Body of pancreas (tissue), 4 donors: ENCODE data around the gene AZGP1. TPM values are rescaled to one million over a fixed set of nuclear protein-coding genes. Genes with fewer than 3 reads are reported as not detected.
A peak's percentile ranks its signal among the peaks of the same experiment; 100 is the strongest.
"Not testable (repeated sequence)": the region's sequence is repeated elsewhere in the genome, so short reads cannot be mapped to it uniquely, and the experiment has no call there.

Experiments used
- ATAC-seq: fragments of 150-250 bp; one replicate; pipeline ENCODE4 v1.9.1; 2016
- DNase-seq, 4 donors: peaks; one replicate each; pipeline ENCODE4 v3.0.0-alpha.2; 2019
- H3K27ac ChIP-seq, 4 donors: fragments of 200-600 bp; sonication (generic); 1 replicate in 3 of 4; 2 replicates in 1 of 4; pipeline versions ENCODE4 v1.5.1 to v1.6.1; 2016 to 2019; ENCODE audit warnings: mild to moderate bottlenecking in 1 of 4, mixed read lengths in 1 of 4, moderate library complexity in 1 of 4
- H3K27me3 ChIP-seq, 2 donors: fragments of 200-600 bp; sonication (generic); one replicate each; pipeline ENCODE4 v1.6.0; 2016; ENCODE audit warnings: mild to moderate bottlenecking in 1 of 2
- H3K36me3 ChIP-seq, 2 donors: fragments of 200-600 bp; sonication (generic); replicated peaks in 1 of 2; 2 replicates each; pipeline ENCODE4 v1.5.1; 2016; ENCODE audit warnings: low read depth in 2 of 2; ENCODE audit not compliant: insufficient read depth in 1 of 2
- H3K4me1 ChIP-seq: fragments of 200-600 bp; sonication (generic); one replicate; pipeline ENCODE4 v1.6.0; 2016
- H3K4me3 ChIP-seq, 2 donors: fragments of 200-600 bp; sonication (generic); 1 replicate in 1 of 2; 2 replicates in 1 of 2; pipeline ENCODE4 v1.5.1; 2016 to 2019
- H3K9me3 ChIP-seq, 3 donors: fragments of 200-600 bp; sonication (generic); 1 replicate in 2 of 3; 2 replicates in 1 of 3; pipeline ENCODE4 v1.5.1; 2016
- POLR2A ChIP-seq, 3 donors: fragments of 450-650 bp; IDR thresholded peaks; one replicate each; pipeline ENCODE4 v1.6.1; 2016; ENCODE audit warnings: antibody characterized with exemption in 3 of 3, mild to moderate bottlenecking in 2 of 3
- WGBS, 2 donors: methylation state at CpG; one replicate each; pipeline ENCODE4 v1.1.5; 2017; 5-methylcytosine and 5-hydroxymethylcytosine counted together
- intact Hi-C: fragments of 100-400 bp; cut with DNase I; formaldehyde crosslinking; loops from one replicate; pipeline ENCODE4 v1.15.1; 2023
- total RNA-seq, 2 donors: library from RNA; depleted of rRNA; stranded (reverse); fragments of >200 nt; gene quantifications; one replicate each; pipeline ENCODE4 v1.1.0, GENCODE V29; 2016
- TF ChIP-seq, protein P1 (sequence below), 7 experiments: fragments of 450-650 bp in 4 of 7; fragments of 200-600 bp in 3 of 7; sonication (generic) in 3 of 7; IDR thresholded peaks; one replicate each; pipeline ENCODE4 v1.5.1; 2016 to 2019; ENCODE audit warnings: antibody characterized with exemption in 7 of 7

AZGP1 gene
- total RNA-seq, 2 donors from 2014 or later: 133 to 271 TPM

DNA sequence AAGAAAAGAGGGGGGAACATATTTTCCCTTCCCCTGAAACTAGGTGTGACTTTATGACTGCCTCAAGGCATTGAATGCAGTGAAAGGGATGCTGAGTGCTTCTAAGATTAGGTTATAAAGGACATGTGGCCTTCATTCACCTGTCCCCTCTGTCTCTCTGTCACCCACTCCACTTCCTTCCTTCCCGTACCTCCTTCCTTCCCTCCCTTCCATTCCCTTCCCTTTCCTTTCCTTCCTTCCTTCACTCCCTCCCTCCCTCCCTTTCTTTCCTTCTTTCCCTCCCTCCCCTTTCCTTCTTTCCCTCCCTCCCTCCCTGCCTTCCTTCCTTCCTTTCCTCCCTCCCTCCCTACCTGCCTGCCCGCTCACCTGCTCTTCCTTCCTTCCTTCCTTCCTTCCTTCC, 35.1 kb upstream of the AZGP1 start:
- ATAC-seq (no peak), DNase-seq (no peak)
- Histone ChIP-seq H3K4me3 (no peak overlapping the region), H3K36me3 (no peaks in the 10 kb centered on the region), H3K27me3 (no peaks in the 10 kb centered on the region), H3K9me3 (no peaks in the 10 kb centered on the region), H3K27ac (peak overlapping the region in 1 of 4 donors; percentile 72), H3K4me1 (peaks cover 51% of the 10 kb centered on the region)
- WGBS, 2 donors: 73 to 82% methylated on average over 1 to 2 of the region's 2 CpGs
- intact Hi-C loops: no loop called here
- no peak for TF ChIP-seq POLR2A (IDR thresholded peaks at IDR 0.05)
- TF ChIP-seq, protein P1, sequence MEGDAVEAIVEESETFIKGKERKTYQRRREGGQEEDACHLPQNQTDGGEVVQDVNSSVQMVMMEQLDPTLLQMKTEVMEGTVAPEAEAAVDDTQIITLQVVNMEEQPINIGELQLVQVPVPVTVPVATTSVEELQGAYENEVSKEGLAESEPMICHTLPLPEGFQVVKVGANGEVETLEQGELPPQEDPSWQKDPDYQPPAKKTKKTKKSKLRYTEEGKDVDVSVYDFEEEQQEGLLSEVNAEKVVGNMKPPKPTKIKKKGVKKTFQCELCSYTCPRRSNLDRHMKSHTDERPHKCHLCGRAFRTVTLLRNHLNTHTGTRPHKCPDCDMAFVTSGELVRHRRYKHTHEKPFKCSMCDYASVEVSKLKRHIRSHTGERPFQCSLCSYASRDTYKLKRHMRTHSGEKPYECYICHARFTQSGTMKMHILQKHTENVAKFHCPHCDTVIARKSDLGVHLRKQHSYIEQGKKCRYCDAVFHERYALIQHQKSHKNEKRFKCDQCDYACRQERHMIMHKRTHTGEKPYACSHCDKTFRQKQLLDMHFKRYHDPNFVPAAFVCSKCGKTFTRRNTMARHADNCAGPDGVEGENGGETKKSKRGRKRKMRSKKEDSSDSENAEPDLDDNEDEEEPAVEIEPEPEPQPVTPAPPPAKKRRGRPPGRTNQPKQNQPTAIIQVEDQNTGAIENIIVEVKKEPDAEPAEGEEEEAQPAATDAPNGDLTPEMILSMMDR (IDR thresholded peaks at IDR 0.05): no peak

DNA sequence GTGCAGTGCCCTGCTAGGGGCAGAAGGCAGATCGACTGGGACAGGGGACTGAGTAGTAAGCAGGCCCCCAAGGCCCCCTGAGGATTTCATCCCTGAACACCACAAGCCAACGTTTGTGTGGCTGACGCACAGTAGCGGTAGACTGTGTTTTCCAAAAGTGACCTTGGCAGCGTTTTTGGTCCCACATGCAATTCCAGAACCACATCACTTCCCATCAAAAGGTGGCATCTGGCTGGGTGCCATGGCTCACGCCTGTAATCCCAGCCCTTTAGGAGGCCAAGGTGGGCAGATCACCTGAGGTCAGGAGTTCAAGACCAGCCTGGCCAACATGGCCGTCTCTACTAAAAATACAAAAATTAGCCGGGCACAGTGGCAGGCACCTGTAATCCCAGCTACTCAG, 34.1 kb upstream of the AZGP1 start:
- H3K27me3 ChIP-seq, H3K27ac ChIP-seq, H3K9me3 ChIP-seq, H3K4me3 ChIP-seq, H3K36me3 ChIP-seq, ATAC-seq, intact Hi-C loops, DNase-seq: not testable (repeated sequence)
- peaks cover 51% of the 10 kb centered on the region for H3K4me1 ChIP-seq
- WGBS, 2 donors: 42 to 100% methylated on average over 1 to 8 of the region's 8 CpGs

DNA sequence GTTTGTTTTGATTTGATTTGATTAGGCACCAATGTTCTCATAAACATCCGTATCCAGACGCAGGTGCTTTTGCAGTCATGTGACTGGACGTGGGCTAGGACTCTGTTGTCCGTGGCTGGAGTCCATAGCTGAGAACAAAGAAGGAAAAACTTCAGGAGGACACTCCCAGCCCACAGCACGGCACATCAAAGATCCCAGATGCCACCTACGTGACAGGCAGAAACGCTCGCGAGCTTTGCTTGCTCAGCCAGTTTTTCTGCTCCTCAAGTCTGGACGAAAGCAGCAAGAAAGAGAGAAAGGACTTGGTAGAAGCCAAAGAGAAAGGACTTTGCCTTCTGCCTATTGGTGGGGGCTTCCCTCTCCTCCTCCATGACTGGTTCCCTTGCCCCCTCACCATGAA, 32.7 kb upstream of the AZGP1 start:
- Histone ChIP-seq H3K27ac (peak overlapping the region in 3 of 4 donors; percentile 38 to 65 (median 44)), H3K9me3 (no peaks in the 10 kb centered on the region), H3K36me3 (no peaks in the 10 kb centered on the region), H3K4me1 (peaks cover 62% of the 10 kb centered on the region), H3K4me3 (no peak overlapping the region), H3K27me3 (no peaks in the 10 kb centered on the region)
- no peak for ATAC-seq
- intact Hi-C loops: no loop called here
- DNase-seq: peak in 3 of 4 donors; percentile 37 to 48 (median 46)
- TF ChIP-seq POLR2A (IDR thresholded peaks at IDR 0.05): no peak
- TF ChIP-seq, protein P1 (IDR thresholded peaks at IDR 0.05): no peak
- WGBS, 2 donors: 8 to 15% methylated on average over 6 to 10 of the region's 10 CpGs

DNA sequence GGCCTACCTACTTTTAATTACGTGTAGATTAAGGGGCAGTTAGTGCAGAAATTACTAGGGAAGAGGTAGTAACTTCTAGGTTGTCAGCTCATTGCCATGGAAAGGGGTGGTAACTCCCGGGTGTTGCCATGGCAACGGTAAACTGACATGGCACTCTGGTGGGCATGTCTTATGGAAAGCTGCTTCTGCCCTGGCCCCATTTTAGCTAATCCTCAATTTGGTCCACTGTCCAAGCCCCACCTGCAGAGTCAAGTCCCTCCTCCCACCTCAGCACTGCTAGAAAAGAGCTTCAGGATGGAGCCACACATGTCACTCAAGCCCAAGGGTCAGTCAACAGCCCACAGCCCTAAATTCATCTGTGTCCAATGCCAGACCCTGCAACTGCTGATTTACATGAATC, 32.1 kb upstream of the AZGP1 start:
- no peak for TF ChIP-seq POLR2A (IDR thresholded peaks at IDR 0.05)
- TF ChIP-seq, protein P1 (IDR thresholded peaks at IDR 0.05): no peak
- 66 to 72% methylated on average over 3 of the region's 3 CpGs for WGBS, 2 donors
- Histone ChIP-seq H3K4me1 (peaks cover 64% of the 10 kb centered on the region), H3K36me3 (no peaks in the 10 kb centered on the region), H3K27ac (peak overlapping the region in 1 of 4 donors; percentile 44), H3K4me3 (no peak overlapping the region), H3K9me3 (no peaks in the 10 kb centered on the region), H3K27me3 (no peaks in the 10 kb centered on the region)
- no peak for DNase-seq
- intact Hi-C loops: no loop called here
- no peak for ATAC-seq

DNA sequence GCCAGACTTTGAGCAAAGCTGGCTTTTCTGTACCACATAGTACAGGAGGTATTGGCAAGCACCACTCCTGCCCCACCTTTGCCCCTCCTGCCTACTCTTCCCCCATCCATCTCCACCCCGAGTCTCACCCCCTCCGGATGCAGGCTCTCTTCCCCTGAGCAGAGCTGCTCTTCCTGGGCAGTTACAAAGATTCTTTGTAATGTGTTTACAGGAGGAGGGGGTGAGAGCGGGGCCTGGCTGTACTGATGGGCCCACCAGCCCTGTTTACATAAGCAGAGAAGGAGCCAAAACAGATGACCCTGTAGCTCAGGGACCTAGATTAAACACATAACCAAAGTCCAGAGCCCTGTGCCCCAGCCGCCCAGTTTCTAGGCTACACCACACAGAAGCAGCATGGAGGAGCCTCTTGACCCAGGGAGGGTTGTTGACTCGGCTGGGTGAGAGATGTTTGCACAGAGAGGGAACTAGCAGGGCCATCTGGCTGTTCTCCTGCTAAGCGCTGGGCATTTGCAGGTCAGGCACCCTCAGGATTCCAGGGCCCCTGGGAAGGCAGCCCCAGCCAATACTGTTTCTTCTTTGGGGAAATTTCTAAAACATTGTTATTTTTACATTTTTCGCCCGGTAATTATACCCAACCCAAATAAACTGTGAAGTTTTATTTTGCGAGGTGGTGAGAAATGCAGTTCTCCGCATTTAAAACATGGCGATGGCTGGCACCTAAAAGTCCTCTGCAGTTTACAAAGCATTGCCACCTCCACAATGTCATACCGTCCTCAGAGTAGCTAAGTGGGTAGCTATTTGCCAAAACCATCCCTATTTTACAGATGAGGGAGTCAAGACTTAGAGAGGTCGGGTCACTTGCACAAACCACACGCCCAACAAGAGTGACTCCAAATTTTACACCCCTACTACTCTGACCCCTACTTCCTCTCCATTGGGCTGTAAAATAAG, 28.2 kb upstream of the AZGP1 start:
- TF ChIP-seq, protein P1 (IDR thresholded peaks at IDR 0.05): no peak
- TF ChIP-seq POLR2A (IDR thresholded peaks at IDR 0.05): peak in 1 of 3 donors; percentile 22
- H3K9me3 ChIP-seq: no peaks in the 10 kb centered on the region
- DNase-seq: peak; percentile 84 to 96 (median 92)
- peak overlapping the region; percentile 78 to 88 (median 82) for H3K27ac ChIP-seq
- peaks cover 65% of the 10 kb centered on the region for H3K4me1 ChIP-seq
- H3K27me3 ChIP-seq: no peaks in the 10 kb centered on the region
- intact Hi-C loops: no loop called here
- 21 to 24% methylated on average over 14 of the region's 14 CpGs for WGBS, 2 donors
- H3K4me3 ChIP-seq: no peak overlapping the region
- no peaks in the 10 kb centered on the region for H3K36me3 ChIP-seq
- ATAC-seq: peak; percentile 90
